ENCODE measurements around the gene DUSP3.
"Not testable (repeated sequence)": the region's sequence is repeated elsewhere in the genome, so short reads cannot be mapped to it uniquely, and the experiment has no call there.

The DUSP3 gene

GRCh38 chr17:43805117-43805516 is 26.3 kb upstream of the DUSP3 start:
- no peak for TF ChIP-seq CTCF (IDR thresholded peaks at IDR 0.05; ENCODE audit: poor library complexity, severe bottlenecking)
- ATAC-seq (ENCODE audit: low read depth): no peak
- Histone ChIP-seq H3K4me1 (ENCODE audit: insufficient read depth, poor library complexity, severe bottlenecking) (no peaks in the 10 kb centered on the region), H3K36me3 (ENCODE audit: low read depth) (peaks cover 19% of the 10 kb centered on the region), H3K9me3 (ENCODE audit: severe bottlenecking) (no peaks in the 10 kb centered on the region), H3K27ac (ENCODE audit: poor library complexity, severe bottlenecking) (no peak overlapping the region), H3K27me3 (ENCODE audit: insufficient read depth, poor library complexity, severe bottlenecking) (no peaks in the 10 kb centered on the region), H3K4me3 (ENCODE audit: severe bottlenecking) (no peak overlapping the region)
- no peak for DNase-seq (ENCODE audit: low spot score)

- DNase-seq (ENCODE audit: low spot score) (no peak), ATAC-seq (ENCODE audit: low read depth) (no peak)
- Histone ChIP-seq H3K27me3 (ENCODE audit: insufficient read depth, poor library complexity, severe bottlenecking) (no peaks in the 10 kb centered on the region), H3K9me3 (ENCODE audit: severe bottlenecking) (no peaks in the 10 kb centered on the region), H3K27ac (ENCODE audit: poor library complexity, severe bottlenecking) (no peak overlapping the region), H3K4me3 (ENCODE audit: severe bottlenecking) (no peak overlapping the region), H3K36me3 (ENCODE audit: low read depth) (peaks cover 19% of the 10 kb centered on the region), H3K4me1 (ENCODE audit: insufficient read depth, poor library complexity, severe bottlenecking) (no peaks in the 10 kb centered on the region)
- TF ChIP-seq CTCF (IDR thresholded peaks at IDR 0.05; ENCODE audit: poor library complexity, severe bottlenecking): no peak
Measured at GRCh38 chr17:43803758-43804157, 25.0 kb upstream of the DUSP3 start.

- Histone ChIP-seq H3K27me3 (ENCODE audit: insufficient read depth, poor library complexity, severe bottlenecking) (no peaks in the 10 kb centered on the region), H3K27ac (ENCODE audit: poor library complexity, severe bottlenecking) (no peak overlapping the region), H3K36me3 (ENCODE audit: low read depth) (peaks cover 19% of the 10 kb centered on the region), H3K4me3 (ENCODE audit: severe bottlenecking) (no peak overlapping the region), H3K9me3 (ENCODE audit: severe bottlenecking) (no peaks in the 10 kb centered on the region), H3K4me1 (ENCODE audit: insufficient read depth, poor library complexity, severe bottlenecking) (no peaks in the 10 kb centered on the region)
- DNase-seq (ENCODE audit: low spot score) (no peak), ATAC-seq (ENCODE audit: low read depth) (no peak)
- TF ChIP-seq CTCF (IDR thresholded peaks at IDR 0.05; ENCODE audit: poor library complexity, severe bottlenecking): no peak
Measured at GRCh38 chr17:43801844-43802243, 23.1 kb upstream of the DUSP3 start.

- no peaks in the 10 kb centered on the region for H3K27me3 ChIP-seq (ENCODE audit: insufficient read depth, poor library complexity, severe bottlenecking)
- no peaks in the 10 kb centered on the region for H3K4me1 ChIP-seq (ENCODE audit: insufficient read depth, poor library complexity, severe bottlenecking)
- TF ChIP-seq CTCF (IDR thresholded peaks at IDR 0.05; ENCODE audit: poor library complexity, severe bottlenecking): no peak
- peaks cover 10% of the 10 kb centered on the region for H3K36me3 ChIP-seq (ENCODE audit: low read depth)
- no peak overlapping the region for H3K4me3 ChIP-seq (ENCODE audit: severe bottlenecking)
- no peaks in the 10 kb centered on the region for H3K9me3 ChIP-seq (ENCODE audit: severe bottlenecking)
- H3K27ac ChIP-seq (ENCODE audit: poor library complexity, severe bottlenecking): no peak overlapping the region
- no peak for DNase-seq (ENCODE audit: low spot score)
- no peak for ATAC-seq (ENCODE audit: low read depth)
Measured at GRCh38 chr17:43800736-43801135, 22.0 kb upstream of the DUSP3 start.

- no peak for TF ChIP-seq CTCF (IDR thresholded peaks at IDR 0.05; ENCODE audit: poor library complexity, severe bottlenecking)
- H3K36me3 ChIP-seq (ENCODE audit: low read depth): no peaks in the 10 kb centered on the region
- no peaks in the 10 kb centered on the region for H3K9me3 ChIP-seq (ENCODE audit: severe bottlenecking)
- no peak for DNase-seq (ENCODE audit: low spot score)
- H3K4me1 ChIP-seq (ENCODE audit: insufficient read depth, poor library complexity, severe bottlenecking): no peaks in the 10 kb centered on the region
- no peak overlapping the region for H3K4me3 ChIP-seq (ENCODE audit: severe bottlenecking)
- no peaks in the 10 kb centered on the region for H3K27me3 ChIP-seq (ENCODE audit: insufficient read depth, poor library complexity, severe bottlenecking)
- H3K27ac ChIP-seq (ENCODE audit: poor library complexity, severe bottlenecking): no peak overlapping the region
- ATAC-seq (ENCODE audit: low read depth): no peak
Measured at GRCh38 chr17:43799047-43799446, 20.3 kb upstream of the DUSP3 start.

GRCh38 chr17:43798024-43798423 is 19.2 kb upstream of the DUSP3 start:
- H3K4me3 ChIP-seq (ENCODE audit: severe bottlenecking); H3K4me1 ChIP-seq (ENCODE audit: insufficient read depth, poor library complexity, severe bottlenecking); H3K27me3 ChIP-seq (ENCODE audit: insufficient read depth, poor library complexity, severe bottlenecking); H3K9me3 ChIP-seq (ENCODE audit: severe bottlenecking); H3K36me3 ChIP-seq (ENCODE audit: low read depth); ATAC-seq (ENCODE audit: low read depth); H3K27ac ChIP-seq (ENCODE audit: poor library complexity, severe bottlenecking); DNase-seq (ENCODE audit: low spot score): not testable (repeated sequence)

GRCh38 chr17:43792668-43793067 is 13.9 kb upstream of the DUSP3 start:
- H3K9me3 ChIP-seq (ENCODE audit: severe bottlenecking); ATAC-seq (ENCODE audit: low read depth); H3K4me3 ChIP-seq (ENCODE audit: severe bottlenecking): not testable (repeated sequence)

More at GRCh38 chr17:43792668-43793067, 13.9 kb upstream of the DUSP3 start:
- H3K36me3 ChIP-seq (ENCODE audit: low read depth); H3K27ac ChIP-seq (ENCODE audit: poor library complexity, severe bottlenecking); H3K4me1 ChIP-seq (ENCODE audit: insufficient read depth, poor library complexity, severe bottlenecking); DNase-seq (ENCODE audit: low spot score); H3K27me3 ChIP-seq (ENCODE audit: insufficient read depth, poor library complexity, severe bottlenecking): not testable (repeated sequence)

All from RWPE2 (cell line).